Stomach (tissue), 4 donors: Measurements from ENCODE around the gene GOT1.

ENCODE experiments used
- CTCF ChIP-seq, 7 experiments: fragments of 450-650 bp in 4 of 7; fragments of 200-600 bp in 3 of 7; sonication (generic) in 3 of 7; IDR thresholded peaks; one replicate each; pipeline ENCODE4 v1.5.1; 2016 to 2019; ENCODE audit warnings: antibody characterized with exemption in 7 of 7, control low read depth in 2 of 7, mild to moderate bottlenecking in 1 of 7
- POLR2A ChIP-seq, 4 donors: fragments of 450-650 bp; IDR thresholded peaks; one replicate each; pipeline ENCODE4 v1.6.1; 2016; ENCODE audit warnings: antibody characterized with exemption in 4 of 4, control low read depth in 2 of 4, mild to moderate bottlenecking in 1 of 4, moderate library complexity in 1 of 4
- POLR2AphosphoS5 ChIP-seq, 3 donors: sonication (generic); formaldehyde crosslinking; IDR thresholded peaks; one replicate each; pipeline ENCODE4 v1.6.1; 2016; ENCODE audit warnings: antibody characterized with exemption in 3 of 3

GRCh38 chr10:99399664-99400063, 30.8 kb downstream of the GOT1 start:
- TF ChIP-seq POLR2A (IDR thresholded peaks at IDR 0.05) (no peak), CTCF (IDR thresholded peaks at IDR 0.05) (no peak), POLR2AphosphoS5 (IDR thresholded peaks at IDR 0.05) (no peak)
